SIG-M5 (cell line): ENCODE measurements around the gene CCDC38.

Experiments
- DNase-seq: peaks from one replicate; lab custom pipeline; 2025; lab: John Stamatoyannopoulos, UW

CCDC38 gene

DNA sequence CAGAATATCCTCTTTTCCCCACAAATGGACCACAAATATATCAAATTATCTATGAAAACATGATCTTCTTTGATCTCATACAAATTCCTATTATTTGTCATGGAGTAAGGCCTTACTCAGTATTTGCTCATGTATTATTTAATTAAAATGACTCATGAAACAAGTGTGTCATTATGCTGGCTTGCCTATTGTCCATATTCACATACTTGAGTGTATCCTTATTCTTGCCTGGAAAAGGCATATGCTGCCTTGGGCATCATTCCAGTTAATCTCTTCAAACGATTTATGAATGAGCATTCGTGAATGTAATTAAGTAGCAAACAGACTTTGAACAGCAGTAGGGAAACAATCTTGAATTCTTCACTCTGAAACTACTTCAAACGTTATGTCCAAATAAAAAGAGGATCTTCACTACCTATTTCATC lies 106.2 kb downstream of the CCDC38 start:
- DNase-seq = no peak

DNA sequence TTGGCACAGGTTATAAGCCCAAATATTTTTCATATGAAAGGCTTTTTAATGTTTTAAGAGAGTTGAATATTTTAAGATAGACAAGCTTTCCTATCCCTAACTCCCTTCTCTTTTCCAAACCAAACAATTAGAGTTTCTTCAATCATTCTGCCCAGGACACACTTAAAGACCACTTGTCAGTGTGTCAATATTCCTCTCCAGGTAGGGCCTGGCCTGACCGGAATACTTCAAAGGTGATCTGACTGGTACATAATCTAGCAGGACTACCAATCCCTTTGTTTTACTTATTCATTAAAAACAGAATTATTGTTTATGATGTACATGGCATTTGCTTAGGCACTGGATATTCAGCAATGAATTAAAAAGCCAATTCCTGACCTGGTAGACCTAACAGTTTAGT lies 107.8 kb downstream of the CCDC38 start:
- no peak for DNase-seq

DNA sequence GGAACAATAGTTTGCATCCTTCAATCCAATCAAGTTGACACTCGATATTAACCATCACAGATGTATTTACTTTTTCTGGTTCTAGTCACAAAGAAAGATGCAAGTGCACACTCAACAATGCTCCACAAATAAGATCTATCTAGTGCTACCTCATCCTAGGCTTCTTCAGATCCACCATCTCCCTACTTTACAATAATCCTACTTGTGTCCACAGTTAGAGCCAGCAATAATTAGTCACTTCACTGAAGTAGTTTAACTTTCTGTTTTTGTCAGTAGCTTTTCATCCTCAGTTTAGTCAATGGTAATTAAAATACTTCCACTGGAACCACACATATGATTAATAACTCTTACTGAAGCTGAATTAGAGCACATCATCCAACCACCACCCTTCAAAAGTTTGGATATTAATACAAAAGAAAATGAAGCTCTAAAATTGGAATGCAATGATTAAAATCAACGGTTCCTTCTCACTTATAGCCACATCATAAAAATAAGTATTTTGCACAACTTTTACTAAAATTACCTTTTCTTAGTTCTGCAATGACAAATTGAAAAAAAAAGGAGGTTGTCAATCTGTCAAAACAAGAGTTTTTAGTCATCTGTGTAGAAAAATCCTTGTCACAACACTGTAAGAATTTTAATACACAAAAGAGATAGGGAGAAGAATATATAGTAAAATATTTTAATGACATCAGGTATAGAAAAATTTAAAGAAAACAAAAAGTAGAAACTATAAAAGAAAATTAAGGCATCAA lies 111.9 kb downstream of the CCDC38 start:
- no peak for DNase-seq

DNA sequence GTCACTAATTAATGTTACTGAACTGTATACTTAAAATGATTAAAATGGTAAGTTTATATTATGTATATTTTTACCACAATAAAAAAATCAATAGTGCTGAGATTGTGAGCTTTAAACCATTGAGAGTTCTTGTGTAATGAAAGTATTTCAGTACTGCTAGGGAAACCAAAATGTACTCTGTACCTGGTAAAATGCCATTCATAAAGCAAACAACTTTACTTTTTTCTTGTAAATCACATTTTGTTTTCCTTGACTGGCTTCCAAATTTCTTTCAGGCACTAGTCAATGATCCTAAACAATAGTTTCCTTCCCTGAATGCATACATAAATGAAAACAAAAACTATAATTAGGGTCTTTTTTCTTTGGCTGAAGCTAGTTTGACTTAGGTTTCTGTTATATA lies 113.0 kb downstream of the CCDC38 start:
- no peak for DNase-seq

DNA sequence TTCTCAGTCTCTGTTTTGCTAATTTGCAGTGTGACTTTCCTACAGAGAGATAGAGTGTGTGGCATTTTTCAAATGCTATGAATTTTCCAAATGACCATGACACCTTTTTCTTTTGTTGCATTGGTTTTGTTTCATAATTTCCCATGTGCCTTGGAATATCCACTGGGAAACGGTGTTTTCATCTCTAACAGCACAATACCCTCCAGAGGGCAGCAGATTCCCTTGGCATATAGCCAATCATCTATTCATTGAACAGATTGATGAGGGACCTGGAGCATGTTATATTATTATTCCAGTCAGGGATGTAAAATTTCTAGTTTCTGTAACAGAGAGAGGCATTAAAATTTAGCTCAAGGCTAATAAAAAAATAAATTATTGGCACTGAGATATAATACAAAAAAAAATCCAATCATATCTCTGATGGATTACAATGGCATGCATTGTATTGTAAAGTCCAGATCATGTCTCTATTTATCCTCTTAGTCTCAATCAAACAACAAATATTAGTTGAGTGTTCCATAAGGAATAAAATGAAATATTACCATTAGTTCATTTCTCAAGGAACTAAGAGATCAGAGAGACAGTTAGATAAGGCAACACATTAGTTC lies 122.2 kb downstream of the CCDC38 start:
- no peak for DNase-seq
